Esophagus squamous epithelium (tissue), 5 donors: Measurements from ENCODE around the gene FN3KRP. TPM values are rescaled to one million over a fixed set of nuclear protein-coding genes. Genes with fewer than 3 reads are reported as not detected.

Experiments
- DNase-seq: peaks from one replicate; lab custom pipeline; 2025; lab: John Stamatoyannopoulos, UW
- H3K27ac ChIP-seq, 4 donors: fragments of 200-600 bp; sonication (generic); one replicate each; pipeline ENCODE4 v1.5.1; 2016 to 2019; ENCODE audit warnings: mild to moderate bottlenecking in 1 of 4
- H3K27me3 ChIP-seq, 4 donors: fragments of 200-600 bp; sonication (generic); 1 replicate in 3 of 4; 2 replicates in 1 of 4; pipeline versions ENCODE4 v1.5.1 to v1.6.0; 2017 to 2021; ENCODE audit warnings: antibody characterized with exemption in 1 of 4
- H3K36me3 ChIP-seq, 3 donors: fragments of 200-600 bp; sonication (generic); one replicate each; pipeline ENCODE4 v1.5.1; 2016 to 2019
- H3K4me1 ChIP-seq, 3 donors: fragments of 200-600 bp; sonication (generic); one replicate each; pipeline ENCODE4 v1.5.1; 2017 to 2019
- H3K4me3 ChIP-seq, 4 donors: fragments of 200-600 bp; sonication (generic); 1 replicate in 3 of 4; 2 replicates in 1 of 4; pipeline ENCODE4 v1.5.1; 2016 to 2019; ENCODE audit warnings: mild to moderate bottlenecking in 2 of 4, moderate library complexity in 1 of 4
- H3K9me3 ChIP-seq, 3 donors: fragments of 200-600 bp; sonication (generic); one replicate each; pipeline ENCODE4 v1.5.1; 2016 to 2019
- CTCF ChIP-seq, 6 experiments: fragments of 450-650 bp in 4 of 6; fragments of 200-600 bp in 2 of 6; sonication (generic) in 2 of 6; IDR thresholded peaks; one replicate each; pipeline ENCODE4 v1.5.1; 2016 to 2019; ENCODE audit warnings: antibody characterized with exemption in 6 of 6, mild to moderate bottlenecking in 4 of 6, moderate library complexity in 4 of 6
- POLR2A ChIP-seq, 4 donors: fragments of 450-650 bp; IDR thresholded peaks; one replicate each; pipeline ENCODE4 v1.6.1; 2017; ENCODE audit warnings: antibody characterized with exemption in 4 of 4, mild to moderate bottlenecking in 4 of 4, moderate library complexity in 3 of 4
- WGBS, 2 donors: methylation state at CpG; one replicate each; pipeline ENCODE4 v1.1.5; 2018; 5-methylcytosine and 5-hydroxymethylcytosine counted together
- intact Hi-C: fragments of 100-400 bp; cut with DNase I; formaldehyde crosslinking; loops from one replicate; pipeline ENCODE4 v1.15.0; 2022
- total RNA-seq, 4 donors: library from RNA; depleted of rRNA; stranded (reverse); fragments of >200 nt; gene quantifications; one replicate each; pipeline ENCODE4 v1.1.0, GENCODE V29; 2016
- donor health status: DM: yes; HTN: yes; CAD: no.

FN3KRP gene
- total RNA-seq, 4 donors from 2014 or later = 9.1 to 13.5 (median 10.2) TPM

DNA sequence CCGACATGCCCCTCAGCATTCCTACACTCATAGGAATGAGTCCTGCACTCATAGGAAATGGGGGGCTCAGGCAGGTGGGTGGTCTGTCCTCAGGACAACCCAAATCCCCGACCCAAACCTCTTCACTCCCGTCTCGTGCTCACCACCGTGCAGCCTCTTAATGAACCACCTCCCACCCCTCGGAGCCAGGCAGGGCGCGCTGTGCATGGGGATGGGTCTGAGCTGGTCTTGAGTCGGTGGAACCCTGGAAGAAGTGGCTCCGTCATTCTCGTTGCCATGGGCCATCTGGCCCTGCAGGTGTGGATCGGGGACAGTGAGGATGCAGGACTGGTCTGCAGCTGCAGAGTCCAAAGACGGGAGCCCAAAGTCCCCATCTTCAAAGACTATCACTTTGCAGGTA is 11.6 kb upstream of the FN3KRP start:
- H3K9me3 ChIP-seq = no peaks in the 10 kb centered on the region
- H3K4me1 ChIP-seq = peaks cover 12 to 33% (median 13%) of the 10 kb centered on the region in 3 donors
- no peak overlapping the region for H3K4me3 ChIP-seq
- 76 to 86% methylated on average over 3 to 12 of the region's 13 CpGs for WGBS, 2 donors
- no peaks in the 10 kb centered on the region for H3K36me3 ChIP-seq
- no peak overlapping the region for H3K27ac ChIP-seq
- no peaks in the 10 kb centered on the region for H3K27me3 ChIP-seq
- no peak for TF ChIP-seq CTCF (IDR thresholded peaks at IDR 0.05)
- TF ChIP-seq POLR2A (IDR thresholded peaks at IDR 0.05) = no peak
- intact Hi-C loops = loop anchor here (10.0 kb wide), 1 partner anchor 50 kb away; the partner anchor contains the start of gene TBCD
- no peak for DNase-seq

- Histone ChIP-seq H3K27me3 (peaks cover 0 to 7% (median 0%) of the 10 kb centered on the region in 4 donors), H3K4me1 (peaks cover 12 to 33% (median 13%) of the 10 kb centered on the region in 3 donors), H3K4me3 (no peak overlapping the region), H3K27ac (no peak overlapping the region), H3K36me3 (no peaks in the 10 kb centered on the region), H3K9me3 (no peaks in the 10 kb centered on the region)
- no peak for DNase-seq
- 79 to 88% methylated on average over 11 to 15 of the region's 18 CpGs for WGBS, 2 donors
- TF ChIP-seq CTCF (IDR thresholded peaks at IDR 0.05) = no peak
- no peak for TF ChIP-seq POLR2A (IDR thresholded peaks at IDR 0.05)
- intact Hi-C loops = loop anchor here (10.0 kb wide), 1 partner anchor 49 kb away; the partner anchor contains the start of gene TBCD
Observed at GRCh38 chr17:82705756-82706155, 10.8 kb upstream of the FN3KRP start.

GRCh38 chr17:82709024-82709675 is 7.4 kb upstream of the FN3KRP start:
- Histone ChIP-seq H3K27ac (no peak overlapping the region), H3K36me3 (no peaks in the 10 kb centered on the region), H3K4me3 (no peak overlapping the region), H3K27me3 (peaks cover 0 to 10% (median 0%) of the 10 kb centered on the region in 4 donors), H3K9me3 (no peaks in the 10 kb centered on the region), H3K4me1 (peaks cover 0 to 9% (median 0%) of the 10 kb centered on the region in 3 donors)
- WGBS, 2 donors = 20% methylated on average over 1 of the region's 9 CpGs; no CpG with 5 or more reads in 1 of the 2 donors
- DNase-seq = no peak
- intact Hi-C loops = loop anchor here (10.0 kb wide), 1 partner anchor 46 kb away; the partner anchor contains the start of gene TBCD
- TF ChIP-seq POLR2A (IDR thresholded peaks at IDR 0.05) (no peak), CTCF (IDR thresholded peaks at IDR 0.05) (no peak)

DNA sequence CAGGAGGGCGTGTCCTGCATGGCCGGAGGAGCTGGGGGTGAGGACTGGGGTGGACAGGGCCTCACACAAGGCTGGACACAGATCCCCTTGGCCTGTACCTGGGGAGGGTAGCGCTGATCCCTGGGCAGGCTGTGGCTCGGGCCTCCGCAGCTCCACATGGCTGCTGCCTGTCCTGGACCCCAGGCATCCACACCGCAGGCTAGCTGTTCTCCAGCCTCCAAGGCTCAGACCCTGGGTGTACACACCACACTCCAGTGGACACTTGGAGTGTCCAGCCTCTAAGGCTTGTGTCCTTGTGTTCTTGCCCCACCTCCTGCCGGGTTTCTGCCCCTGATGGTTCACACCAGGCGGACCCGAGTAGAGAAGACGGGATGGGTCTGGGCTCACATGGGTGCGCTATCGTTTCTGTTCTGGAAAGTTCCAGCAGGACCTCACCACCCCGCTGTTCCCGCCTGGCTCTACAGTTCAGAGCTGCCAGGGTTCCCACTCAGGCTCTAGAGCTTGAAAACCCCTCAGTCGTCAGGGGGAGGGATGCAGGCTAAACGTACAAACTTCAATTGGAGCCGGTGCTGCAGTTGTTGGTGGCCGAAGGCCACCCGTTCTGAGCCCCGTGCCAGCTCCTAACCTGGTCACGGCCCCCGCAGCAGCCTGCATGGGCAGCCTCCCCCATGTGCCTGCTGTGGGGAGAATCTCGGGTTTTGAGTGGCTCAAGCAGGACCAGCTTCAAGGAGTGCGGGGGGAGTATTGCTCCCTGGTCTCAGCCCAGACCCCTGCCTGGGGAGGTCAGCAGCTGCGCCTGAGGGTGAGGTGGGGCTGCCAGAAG is 6.6 kb upstream of the FN3KRP start:
- Histone ChIP-seq H3K4me3 (no peak overlapping the region), H3K9me3 (no peaks in the 10 kb centered on the region), H3K4me1 (peaks cover 0 to 9% (median 0%) of the 10 kb centered on the region in 3 donors), H3K36me3 (no peaks in the 10 kb centered on the region), H3K27me3 (peaks cover 0 to 10% (median 0%) of the 10 kb centered on the region in 4 donors), H3K27ac (no peak overlapping the region)
- intact Hi-C loops = loop anchor here (10.0 kb wide), 1 partner anchor 45 kb away; the partner anchor contains the start of gene TBCD
- no peak for DNase-seq
- 85% methylated on average over 7 of the region's 25 CpGs; no CpG with 5 or more reads in 1 of the 2 donors for WGBS, 2 donors
- TF ChIP-seq CTCF (IDR thresholded peaks at IDR 0.05) = no peak
- no peak for TF ChIP-seq POLR2A (IDR thresholded peaks at IDR 0.05)
